GM12865 (cell line): ENCODE data around the gene OCSTAMP.

Experiments
- DNase-seq: peaks from one replicate; pipeline ENCODE4 v3.0.0; 2010; ENCODE audit warnings: low read depth
- H3K4me3 ChIP-seq: 2 replicates; pipeline ENCODE4 v1.5.1; 2011; ENCODE audit warnings: mild to moderate bottlenecking, low read depth, low read length, control low read depth
- TF ChIP-seq, protein P1 (sequence below): IDR thresholded peaks from 2 replicates; pipeline ENCODE4 v1.5.1; 2011; ENCODE audit warnings: low read length, control low read depth, low read depth, inconsistent platforms; ENCODE audit not compliant: insufficient read depth; ENCODE audit errors: missing control alignments

OCSTAMP gene

DNA sequence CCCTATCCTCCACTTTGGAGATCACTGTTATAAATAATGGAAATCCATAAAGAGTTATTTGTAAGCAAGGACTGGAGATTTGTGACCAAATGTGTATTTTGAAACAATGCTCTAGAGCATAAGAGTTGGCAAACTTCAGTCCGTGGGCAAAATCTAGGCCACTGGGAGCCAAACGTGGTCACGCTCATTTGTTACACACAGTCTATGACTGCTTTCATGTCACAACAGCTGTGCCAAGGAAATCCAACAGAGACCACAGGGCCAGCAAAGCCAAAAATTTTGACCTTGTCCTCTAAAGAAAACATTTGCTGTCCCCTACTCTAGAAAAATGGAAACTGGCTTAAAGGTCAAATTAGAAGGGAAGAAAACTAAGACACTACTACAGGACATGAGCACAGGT, 44.9 kb downstream of the OCSTAMP start:
- TF ChIP-seq, protein P1, sequence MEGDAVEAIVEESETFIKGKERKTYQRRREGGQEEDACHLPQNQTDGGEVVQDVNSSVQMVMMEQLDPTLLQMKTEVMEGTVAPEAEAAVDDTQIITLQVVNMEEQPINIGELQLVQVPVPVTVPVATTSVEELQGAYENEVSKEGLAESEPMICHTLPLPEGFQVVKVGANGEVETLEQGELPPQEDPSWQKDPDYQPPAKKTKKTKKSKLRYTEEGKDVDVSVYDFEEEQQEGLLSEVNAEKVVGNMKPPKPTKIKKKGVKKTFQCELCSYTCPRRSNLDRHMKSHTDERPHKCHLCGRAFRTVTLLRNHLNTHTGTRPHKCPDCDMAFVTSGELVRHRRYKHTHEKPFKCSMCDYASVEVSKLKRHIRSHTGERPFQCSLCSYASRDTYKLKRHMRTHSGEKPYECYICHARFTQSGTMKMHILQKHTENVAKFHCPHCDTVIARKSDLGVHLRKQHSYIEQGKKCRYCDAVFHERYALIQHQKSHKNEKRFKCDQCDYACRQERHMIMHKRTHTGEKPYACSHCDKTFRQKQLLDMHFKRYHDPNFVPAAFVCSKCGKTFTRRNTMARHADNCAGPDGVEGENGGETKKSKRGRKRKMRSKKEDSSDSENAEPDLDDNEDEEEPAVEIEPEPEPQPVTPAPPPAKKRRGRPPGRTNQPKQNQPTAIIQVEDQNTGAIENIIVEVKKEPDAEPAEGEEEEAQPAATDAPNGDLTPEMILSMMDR: no peak
- DNase-seq: no peak
- no peak overlapping the region for H3K4me3 ChIP-seq

DNA sequence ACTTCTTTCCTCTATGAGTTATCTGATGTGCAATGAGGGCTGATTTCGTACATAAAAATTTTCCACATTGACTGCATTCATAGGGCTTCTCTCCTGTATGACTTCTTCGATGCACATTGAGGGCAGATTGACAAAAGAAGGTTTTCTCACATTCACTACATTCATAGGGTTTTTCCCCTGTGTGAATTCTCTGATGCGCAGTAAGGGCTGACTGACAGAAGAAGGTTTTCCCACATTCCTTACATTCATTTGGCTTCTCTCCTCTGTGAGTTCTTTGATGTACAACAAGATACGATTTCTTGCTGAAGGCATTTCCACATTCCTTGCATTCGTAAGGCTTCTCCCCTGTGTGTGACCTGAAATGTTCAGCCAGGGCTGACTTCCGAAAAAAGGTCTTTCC, 48.5 kb downstream of the OCSTAMP start:
- no peak overlapping the region for H3K4me3 ChIP-seq
- TF ChIP-seq, protein P1: no peak
- DNase-seq: no peak

DNA sequence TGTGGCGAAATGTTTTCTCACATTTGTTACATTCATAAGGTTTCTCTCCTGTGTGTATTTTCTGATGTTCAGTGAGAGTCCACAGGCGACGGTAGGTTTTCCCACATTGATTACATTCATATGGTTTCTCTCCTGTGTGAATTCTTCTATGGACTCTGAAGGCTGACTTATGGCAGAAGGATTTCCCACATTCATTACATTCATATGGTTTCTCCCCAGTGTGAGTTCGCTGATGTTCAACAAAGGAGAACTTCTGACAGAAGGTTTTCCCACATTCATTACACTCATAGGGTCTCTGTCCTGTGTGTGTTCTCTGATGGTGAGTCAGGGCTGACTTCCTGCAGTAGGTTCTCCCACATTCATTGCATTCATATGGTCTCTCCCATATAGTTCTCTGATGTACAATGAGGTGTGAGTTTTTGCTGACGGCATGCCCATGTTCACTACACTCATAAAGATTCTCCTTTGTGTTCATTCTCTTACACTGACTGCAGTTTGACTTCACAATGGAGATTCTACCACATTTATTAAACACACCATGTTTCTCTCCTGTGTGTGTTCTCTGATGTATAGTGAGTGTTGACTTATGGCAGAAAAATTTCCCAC, 49.0 kb downstream of the OCSTAMP start:
- H3K4me3 ChIP-seq: no peak overlapping the region
- TF ChIP-seq, protein P1: no peak
- DNase-seq: no peak

DNA sequence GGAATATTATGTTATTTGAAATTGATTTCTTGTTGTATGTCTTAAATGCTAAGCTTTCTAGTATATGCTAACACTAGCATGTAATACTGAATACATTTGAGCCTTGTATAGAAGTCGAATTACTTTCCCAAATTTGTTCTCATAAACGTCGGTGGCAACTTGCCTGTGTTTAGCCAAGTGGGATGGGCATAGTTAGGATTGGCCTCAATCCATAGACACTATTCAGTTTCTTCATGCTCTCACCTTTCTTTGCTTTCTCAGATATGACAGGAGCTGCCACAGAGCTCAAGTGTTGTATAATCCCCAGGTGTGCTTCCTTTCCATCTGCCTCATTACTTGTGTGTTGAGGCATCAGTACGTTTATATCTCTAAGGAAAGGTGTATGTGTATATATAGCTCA, 56.4 kb downstream of the OCSTAMP start:
- TF ChIP-seq, protein P1: no peak
- no peak for DNase-seq
- H3K4me3 ChIP-seq: no peak overlapping the region

DNA sequence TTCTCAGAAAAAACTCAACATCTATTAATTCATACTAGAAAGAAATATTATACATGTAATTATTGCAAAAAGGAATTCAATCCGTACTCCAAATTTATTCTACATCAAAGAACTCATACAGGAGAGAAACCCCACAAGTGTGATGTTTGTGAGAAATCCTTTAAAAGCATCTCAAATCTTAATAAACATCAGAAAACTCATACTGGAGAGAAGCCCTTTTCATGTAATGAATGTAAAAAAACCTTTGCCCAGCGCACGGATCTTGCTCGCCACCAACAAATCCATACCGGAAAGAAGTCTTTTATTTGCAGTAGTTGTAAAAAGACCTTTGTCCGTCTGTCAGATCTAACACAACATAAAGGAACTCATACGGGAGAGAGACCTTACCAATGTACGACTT, 59.1 kb downstream of the OCSTAMP start:
- H3K4me3 ChIP-seq: no peak overlapping the region
- TF ChIP-seq, protein P1: no peak
- no peak for DNase-seq
